Activated CD8-positive, alpha-beta memory T cell treated with anti-CD3 and anti-CD28 coated beads, Interleukin-2, amount 50 U/mL, for 4 hours (primary cell): ENCODE data around the gene SREBF1.

ENCODE experiments used
- DNase-seq: peaks from one replicate; pipeline ENCODE4 v3.0.0-alpha.2; 2020

Gene SREBF1

DNA sequence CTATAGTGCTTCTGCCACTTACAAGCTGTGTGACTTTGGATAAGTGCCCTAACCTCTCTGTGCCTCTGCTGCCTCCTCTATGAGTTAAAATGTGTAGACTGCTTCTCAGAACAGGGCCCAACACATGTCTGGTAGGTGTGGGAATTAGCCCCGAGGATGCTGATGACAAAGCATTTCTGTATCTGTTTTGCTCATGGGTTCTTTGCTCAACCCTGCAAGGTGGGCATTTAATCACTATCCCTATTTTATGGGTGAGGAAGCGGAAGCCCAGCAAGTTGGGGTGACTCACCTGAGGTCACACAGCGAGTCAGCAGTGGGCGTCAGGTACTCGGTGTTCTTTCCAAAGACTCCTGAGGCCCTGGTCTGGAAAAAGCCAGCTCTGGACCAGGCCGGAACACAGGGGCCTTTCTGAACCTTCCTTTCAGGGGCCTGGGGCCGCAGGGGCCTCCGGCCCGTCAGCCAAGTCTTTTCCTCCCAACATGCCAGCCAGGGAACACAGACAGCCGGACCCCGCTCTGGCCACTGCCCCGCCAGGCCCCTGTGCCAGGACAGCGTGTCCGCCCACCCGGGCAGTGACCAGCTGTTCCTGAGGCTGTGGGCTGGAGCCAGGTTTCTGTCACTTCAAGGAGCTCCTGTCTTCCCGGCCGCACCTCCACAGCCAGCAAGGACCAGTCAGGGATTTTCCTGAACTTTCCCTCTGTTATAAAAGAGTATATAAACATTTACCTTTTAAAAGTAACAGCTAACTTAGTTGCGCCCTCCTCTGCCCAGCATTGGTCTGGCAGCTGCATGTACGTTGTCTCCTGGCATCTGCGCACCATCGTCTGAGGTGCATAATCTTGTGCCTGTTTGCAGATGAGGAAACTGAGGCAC is 62.5 kb downstream of the SREBF1 start:
- no peak for DNase-seq

DNA sequence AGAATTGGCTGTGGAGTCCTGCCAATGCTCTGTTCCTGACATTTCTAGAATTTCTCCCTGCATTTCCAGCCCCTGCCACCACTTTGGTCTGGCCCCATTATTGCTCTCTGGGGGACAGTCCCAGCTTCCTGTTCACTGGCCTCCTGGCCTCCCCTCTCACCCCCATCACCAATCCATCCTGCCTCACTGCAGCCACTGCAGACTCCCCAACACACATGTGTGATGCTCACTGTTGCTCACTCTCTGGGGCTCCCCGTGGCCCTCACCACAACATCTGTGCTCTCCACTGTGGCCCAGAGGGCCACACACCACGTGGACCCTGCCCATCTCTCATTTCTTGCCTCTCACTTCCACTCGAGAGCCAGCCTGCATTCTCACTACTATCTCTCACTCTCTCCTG is 64.6 kb downstream of the SREBF1 start:
- DNase-seq, result no peak

DNA sequence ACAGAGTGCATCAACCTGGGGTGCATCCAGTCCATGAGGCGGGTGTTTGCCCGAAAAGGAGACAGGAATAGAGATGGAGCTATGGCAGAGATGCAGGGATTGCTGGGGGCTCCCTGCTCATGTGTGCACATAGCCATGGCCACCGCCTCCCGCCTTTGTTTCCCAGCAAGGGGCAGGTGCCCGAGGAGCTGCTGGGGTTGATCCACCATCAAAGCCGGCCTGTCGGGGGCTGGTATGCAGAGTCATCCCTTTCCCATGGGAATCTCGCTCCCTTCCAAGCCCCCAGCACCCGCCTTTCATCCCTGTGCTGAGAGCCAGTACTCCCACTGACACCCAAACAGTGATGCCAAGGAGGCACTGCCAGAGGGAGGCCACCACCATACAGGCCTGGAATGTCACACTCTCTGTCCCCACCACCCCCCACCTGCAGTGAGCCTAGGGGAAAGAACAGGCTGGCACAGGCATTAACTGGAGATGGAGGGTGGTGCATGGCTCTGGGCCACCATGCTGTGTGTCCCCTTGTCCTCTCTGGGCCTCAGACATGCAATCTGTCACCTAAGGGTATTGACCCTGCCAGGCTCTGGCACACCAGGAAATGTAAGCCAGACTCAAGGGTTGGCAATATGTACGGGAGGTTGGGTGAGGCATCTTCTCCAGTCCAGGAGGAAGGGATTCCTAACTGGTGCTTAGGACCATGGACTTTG is 65.1 kb downstream of the SREBF1 start:
- DNase-seq, result no peak

DNA sequence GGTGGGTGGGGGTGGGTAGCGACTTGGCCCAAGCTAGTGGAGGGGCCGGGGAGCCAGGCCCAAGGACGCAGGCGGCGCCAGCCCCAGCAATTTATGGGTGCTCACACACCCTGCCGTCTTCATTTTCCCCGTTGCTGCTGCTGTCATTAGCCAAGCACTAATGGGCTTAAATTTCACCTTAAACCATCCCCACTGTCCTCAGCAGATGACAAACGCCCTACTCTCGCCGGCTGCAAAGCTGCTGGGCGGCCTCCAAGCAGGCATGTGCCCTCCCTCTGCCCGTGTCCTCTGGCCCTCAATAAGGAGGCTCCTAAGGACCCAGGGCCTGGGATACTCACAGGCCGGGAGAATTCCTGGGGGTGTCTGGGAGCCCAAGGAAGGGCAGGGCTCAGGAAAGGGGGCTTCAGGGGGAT is 66.1 kb downstream of the SREBF1 start:
- no peak for DNase-seq

DNA sequence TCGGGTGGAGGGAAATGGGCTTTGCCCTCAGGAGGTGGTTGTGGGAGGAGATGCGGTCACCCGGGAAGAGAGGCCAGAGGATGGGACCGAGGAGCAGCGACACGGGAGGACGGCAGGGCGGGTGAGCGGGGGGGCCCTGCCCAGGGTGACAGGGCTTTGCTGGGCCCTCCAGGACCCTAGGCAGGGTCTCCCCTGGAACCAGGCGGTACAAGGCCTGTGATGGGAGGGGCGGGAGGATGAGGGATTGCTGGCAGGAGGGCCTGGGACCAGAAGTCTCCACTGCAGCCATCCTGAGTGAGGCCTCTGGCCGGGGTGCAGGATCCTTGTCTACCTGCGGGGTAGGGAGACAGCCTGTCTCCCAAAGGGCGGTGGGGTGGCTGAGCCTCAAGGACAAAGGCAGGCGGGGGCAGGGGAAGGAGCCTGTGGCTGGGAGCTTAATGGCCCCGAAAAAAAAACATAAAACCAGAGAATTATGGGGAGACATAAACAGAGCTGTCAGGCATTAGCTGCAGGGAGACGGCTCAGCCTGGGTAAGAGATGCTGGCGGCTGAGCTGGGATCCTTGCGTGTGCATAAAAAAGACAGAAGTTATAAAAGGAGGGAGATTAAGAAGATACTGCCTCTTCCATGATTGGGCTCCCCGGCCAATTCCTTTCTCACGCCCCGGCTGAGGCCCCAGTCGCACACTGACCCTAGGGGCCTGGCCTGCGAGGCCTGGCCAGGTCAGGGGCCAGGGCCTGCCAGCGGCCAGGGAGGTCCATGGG is 66.7 kb downstream of the SREBF1 start:
- DNase-seq, result no peak

DNA sequence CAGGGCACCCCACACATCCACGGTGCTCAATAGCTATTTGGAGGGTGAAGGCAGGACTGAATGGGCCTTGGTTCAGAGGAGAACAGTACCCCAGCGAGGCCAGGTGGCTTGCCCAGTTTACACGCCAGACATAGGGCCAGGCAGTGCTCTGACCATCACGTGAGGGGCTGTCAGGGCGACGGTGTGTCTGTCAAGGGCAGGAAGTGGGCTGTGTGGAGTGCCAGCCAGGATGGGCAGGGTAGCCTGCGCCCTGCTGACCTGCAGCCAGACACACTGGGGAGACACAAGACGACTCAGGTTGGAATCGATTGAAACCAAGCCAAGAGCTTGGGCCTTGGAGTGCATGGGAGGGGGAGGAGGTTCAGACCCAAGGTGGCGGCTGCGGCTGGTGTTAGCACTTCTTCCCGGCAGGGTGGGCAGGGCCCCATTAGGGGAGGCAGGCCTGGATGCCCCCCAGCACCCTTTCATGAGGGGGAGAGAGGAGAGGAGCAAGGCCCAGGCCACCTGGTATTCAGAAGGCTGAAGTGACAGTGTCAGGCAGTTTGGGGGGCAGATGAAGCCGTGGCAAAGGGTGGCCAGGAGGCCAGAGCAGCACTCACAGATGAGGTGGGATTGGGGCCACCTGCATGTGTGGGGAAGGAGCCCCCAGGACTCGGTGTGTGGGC is 68.2 kb downstream of the SREBF1 start:
- no peak for DNase-seq

DNA sequence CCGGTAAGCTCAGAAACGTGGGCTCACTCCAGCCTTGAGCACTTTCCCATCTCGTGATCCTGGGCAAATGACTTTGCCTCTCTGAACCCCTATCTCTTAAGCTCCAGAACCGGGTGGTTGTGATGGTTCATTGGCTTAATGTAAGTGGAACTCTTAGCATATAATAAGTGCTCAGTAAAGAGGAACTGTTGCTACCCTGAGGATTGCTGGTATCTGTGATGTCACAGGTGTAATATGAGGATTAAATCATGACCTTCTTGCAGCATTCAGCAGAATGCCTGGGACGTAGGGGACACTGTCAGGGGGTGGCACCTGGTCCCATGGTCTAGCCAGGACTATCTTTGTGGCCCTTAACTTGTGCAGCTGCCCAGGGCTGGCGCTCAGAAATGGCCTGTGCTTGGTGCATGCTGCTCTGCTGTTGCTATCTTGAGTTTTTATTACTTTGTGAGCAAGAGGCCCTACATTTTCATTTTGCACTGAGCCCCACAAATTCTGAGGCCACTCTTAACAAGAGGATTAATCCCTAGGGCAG is 68.8 kb downstream of the SREBF1 start:
- DNase-seq, result no peak

DNA sequence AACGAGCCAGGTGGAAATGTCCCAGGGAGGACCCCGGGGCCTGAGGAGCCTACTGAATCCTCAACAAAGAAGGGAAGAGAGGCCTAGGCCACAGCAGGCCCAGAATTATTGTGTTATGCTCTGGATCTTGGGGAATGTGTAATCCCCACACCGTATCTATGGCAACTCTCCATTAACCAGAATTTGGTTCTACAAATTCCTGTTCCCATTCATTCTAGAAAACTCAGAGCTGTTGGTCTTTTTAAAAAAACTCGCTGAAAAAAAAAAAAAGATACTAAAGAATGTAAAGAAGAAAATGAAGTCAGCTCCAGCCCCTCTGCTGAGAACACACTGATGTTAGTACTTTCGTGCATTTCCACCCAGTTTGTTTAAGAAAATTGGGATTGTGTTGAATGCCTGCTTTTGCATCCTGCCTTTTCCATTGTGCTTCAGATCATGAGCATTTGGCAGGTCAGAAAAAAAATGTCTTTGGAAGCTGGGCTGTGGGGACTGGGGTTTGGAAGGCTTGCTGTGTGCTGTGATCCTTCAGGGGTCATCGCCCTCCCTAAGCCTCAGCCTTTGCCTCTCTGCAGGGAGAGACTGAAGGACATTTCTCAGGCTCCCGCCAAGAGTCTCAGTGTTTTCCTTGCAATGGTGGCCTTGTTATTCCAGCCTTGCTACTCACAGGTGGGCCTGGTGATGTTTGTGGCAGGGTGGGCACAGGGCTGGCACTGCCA is 69.5 kb downstream of the SREBF1 start:
- DNase-seq, result no peak

DNA sequence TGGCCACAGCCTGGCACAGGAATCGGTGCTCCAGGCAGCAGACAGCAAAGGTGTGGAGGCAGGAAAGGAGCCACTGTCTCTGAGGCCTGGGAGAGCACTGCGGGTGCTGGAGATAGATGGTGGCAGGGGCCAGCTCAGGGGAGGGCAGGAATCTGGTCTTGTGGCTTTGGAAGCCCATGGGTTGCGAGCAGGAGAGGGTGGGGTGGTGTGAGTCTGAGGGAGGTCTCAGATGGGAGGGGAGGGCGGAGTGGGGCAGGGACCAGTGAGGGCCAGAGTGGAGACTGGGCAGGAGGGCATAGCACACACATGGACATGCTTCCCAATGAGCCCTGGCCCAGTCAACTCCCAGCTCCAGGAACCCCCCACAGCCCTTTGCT is 70.1 kb downstream of the SREBF1 start:
- DNase-seq, result no peak

DNA sequence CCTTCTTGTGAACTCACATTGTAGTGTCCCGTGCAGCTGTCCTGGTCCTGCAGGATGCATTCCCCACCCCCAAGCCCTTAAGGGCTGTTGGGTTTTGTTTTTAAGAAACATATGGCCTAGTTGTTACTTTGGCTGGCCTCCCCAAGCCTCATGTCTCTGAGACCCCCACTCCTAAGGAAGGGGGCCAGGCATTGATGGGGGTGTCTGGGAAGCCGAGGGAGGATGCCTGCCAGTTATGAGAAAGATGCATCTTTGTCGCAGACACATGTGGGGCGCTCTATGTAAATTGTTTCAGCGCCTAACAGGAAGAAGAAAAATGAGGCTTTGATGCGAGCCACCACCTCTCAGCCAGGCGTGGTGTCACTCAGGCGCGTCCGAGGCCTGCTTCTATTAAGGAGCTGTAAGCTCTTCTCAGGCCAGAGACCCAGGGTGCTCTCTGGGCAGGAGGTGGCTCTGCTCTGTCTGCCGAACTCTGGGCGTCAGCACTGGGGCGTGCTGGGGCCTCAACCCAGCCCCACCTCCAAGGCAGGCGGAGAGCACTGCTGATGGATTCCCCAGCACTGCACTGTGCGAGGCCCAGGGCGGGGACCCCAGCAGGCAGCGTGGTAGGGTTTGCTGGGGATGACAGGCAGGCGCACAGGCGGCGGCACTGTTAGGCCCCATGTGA is 70.6 kb downstream of the SREBF1 start:
- DNase-seq, result no peak

DNA sequence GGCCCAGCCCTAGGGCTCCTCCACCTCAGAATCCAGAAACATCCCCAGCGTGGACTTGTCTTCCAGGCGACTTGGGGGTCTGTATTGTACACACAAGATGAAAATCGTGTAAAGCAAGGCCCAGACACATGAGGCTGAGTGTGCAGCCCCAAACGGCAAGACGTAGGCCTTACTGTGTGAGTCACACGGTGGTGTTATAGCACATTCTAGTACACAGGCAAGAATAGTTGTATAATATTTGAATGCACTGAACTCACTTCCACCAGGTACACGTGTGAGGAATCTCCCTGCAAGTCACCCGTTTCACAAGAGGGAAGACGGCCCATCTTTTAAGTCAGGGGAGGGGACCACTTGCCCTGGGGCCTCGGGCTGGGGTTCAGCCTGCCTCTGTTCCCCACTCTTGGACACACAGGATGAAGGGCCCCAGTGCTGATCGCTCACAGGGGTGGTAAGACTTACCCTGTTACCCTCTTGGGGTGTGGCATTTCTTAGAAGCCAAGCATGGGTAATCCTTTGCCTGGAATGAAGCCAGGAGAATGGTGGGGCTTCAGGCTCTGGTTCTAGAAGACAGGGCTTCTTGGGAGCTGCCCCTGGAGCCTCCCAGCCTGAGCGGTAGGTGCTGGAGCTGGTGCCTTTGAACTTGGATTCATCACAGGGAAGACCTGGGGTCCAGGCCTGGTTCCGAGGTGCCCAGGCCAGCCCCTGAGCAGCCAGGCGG is 71.3 kb downstream of the SREBF1 start:
- DNase-seq, result no peak

DNA sequence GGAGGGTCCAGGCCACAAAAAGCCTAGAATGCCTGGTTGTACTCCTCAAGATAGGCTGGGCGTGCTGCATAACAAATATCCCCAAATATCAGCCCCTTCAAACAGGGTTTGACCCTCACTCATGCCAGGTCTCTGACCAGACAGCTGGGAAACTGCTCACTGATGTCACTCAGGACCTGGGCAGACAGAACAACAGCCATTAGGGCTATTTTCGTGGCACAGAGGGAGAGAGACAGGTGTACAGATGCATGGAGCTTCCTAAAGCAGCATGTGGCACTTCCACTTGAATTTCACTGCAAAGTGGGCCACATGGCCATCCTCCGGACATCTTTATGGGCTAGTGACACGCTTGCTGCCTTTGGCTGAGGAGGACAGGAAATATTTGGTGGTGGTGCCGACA is 73.1 kb downstream of the SREBF1 start:
- no peak for DNase-seq

DNA sequence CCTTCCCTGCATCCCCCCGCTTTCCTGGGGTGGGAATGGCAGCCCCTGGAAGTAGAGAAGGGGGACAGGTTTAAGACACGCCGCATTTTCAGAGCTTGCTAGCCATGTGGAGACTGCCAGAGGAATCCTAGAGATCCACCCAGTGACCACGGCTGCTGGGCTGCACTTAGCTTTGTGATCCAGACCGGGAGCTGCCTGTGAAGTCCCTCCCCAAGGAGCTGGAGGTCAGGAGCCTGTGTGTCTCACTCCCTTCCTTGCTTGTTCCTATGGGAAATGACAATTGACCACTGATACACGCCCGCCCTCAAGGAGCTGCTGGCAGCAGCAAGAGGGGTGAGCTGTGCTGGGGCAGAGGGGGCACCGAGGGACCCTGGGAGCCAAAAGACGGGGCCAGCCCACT is 73.7 kb downstream of the SREBF1 start:
- no peak for DNase-seq

DNA sequence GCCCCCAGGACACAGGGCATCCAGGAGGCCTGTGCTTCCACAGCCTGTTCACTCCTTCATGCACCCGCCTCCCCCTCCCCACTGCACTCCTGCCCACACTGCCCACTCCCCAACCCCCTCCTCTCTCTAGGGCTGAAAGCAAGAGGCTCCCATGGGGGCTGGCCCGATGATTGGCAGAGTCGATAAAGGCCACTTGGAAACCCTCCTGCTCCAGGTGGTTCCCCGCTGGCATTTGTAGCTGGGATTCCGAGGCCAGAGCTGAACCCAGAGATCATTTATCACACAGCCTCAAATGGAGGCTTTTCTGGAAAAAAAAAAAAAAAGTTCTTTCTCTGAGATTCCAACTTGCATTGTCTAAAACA is 74.1 kb downstream of the SREBF1 start:
- no peak for DNase-seq
